Activated effector memory CD4-positive, alpha-beta T cell treated with anti-CD3 and anti-CD28 coated beads, Interleukin-2, amount 50 U/mL, for 16 hours (primary cell): ENCODE data around the gene NFIC.
"Not testable (repeated sequence)": the region's sequence is repeated elsewhere in the genome, so short reads cannot be mapped to it uniquely, and the experiment has no call there.

Source experiments
- DNase-seq: peaks from one replicate; pipeline ENCODE4 v3.0.0-alpha.2; 2020

NFIC gene

GRCh38 chr19:3375221-3376090 lies 9.1 kb downstream of the NFIC start:
- DNase-seq: no peak

GRCh38 chr19:3376091-3376455 lies 9.7 kb downstream of the NFIC start:
- DNase-seq: not testable (repeated sequence)

- no peak for DNase-seq
These were observed 12.2 kb downstream of the NFIC start for GRCh38 chr19:3378352-3379150.

GRCh38 chr19:3380829-3381228 lies 14.4 kb downstream of the NFIC start:
- no peak for DNase-seq

- DNase-seq: no peak
These were observed 15.5 kb downstream of the NFIC start for GRCh38 chr19:3381701-3382372.

GRCh38 chr19:3382460-3383100 lies 16.2 kb downstream of the NFIC start:
- no peak for DNase-seq

GRCh38 chr19:3383121-3383722 lies 16.8 kb downstream of the NFIC start:
- DNase-seq: no peak

- DNase-seq: no peak
These were observed 20.3 kb downstream of the NFIC start for GRCh38 chr19:3386447-3387234.

GRCh38 chr19:3387645-3388589 lies 21.5 kb downstream of the NFIC start:
- no peak for DNase-seq

- no peak for DNase-seq
These were observed 23.0 kb downstream of the NFIC start for GRCh38 chr19:3389446-3389778.

GRCh38 chr19:3389876-3390371 lies 23.5 kb downstream of the NFIC start:
- no peak for DNase-seq

- not testable (repeated sequence) for DNase-seq
These were observed 25.5 kb downstream of the NFIC start for GRCh38 chr19:3391911-3392310.

- DNase-seq: no peak
These were observed 26.1 kb downstream of the NFIC start for GRCh38 chr19:3392480-3392879.

GRCh38 chr19:3396881-3397265 lies 30.5 kb downstream of the NFIC start:
- DNase-seq: no peak

GRCh38 chr19:3397266-3398022 lies 31.1 kb downstream of the NFIC start:
- DNase-seq: no peak

GRCh38 chr19:3398114-3398899 lies 31.9 kb downstream of the NFIC start:
- no peak for DNase-seq

GRCh38 chr19:3398900-3399278 lies 32.5 kb downstream of the NFIC start:
- DNase-seq: no peak

- not testable (repeated sequence) for DNase-seq
These were observed 32.9 kb downstream of the NFIC start for GRCh38 chr19:3399311-3399710.
